ENCODE results near the gene SCAMP4. TPM values are rescaled to one million over a fixed set of nuclear protein-coding genes. Genes with fewer than 3 reads are reported as not detected.
A peak's percentile ranks its signal among the peaks of the same experiment; 100 is the strongest.

Gene SCAMP4
- total RNA-seq, 1 donor = 70.6 TPM

GRCh38 chr19:1929021-1929742, 24.0 kb downstream of the SCAMP4 start:
- Histone ChIP-seq H2AFZ (ENCODE audit: low read length) (peak overlapping the region; percentile 65), H3K4me3 (ENCODE audit: insufficient read depth, low read length) (peak overlapping the region; percentile 66), H3K9me3 (ENCODE audit: low read depth, low read length) (no peaks in the 10 kb centered on the region), H3K4me2 (ENCODE audit: insufficient read depth, low read length) (peak overlapping the region; percentile 88), H4K20me1 (ENCODE audit: insufficient read depth, low read length) (no peaks in the 10 kb centered on the region), H3K79me2 (ENCODE audit: insufficient read depth, low read length) (no peaks in the 10 kb centered on the region), H3K27me3 (ENCODE audit: insufficient read depth, low read length) (no peaks in the 10 kb centered on the region), H3K27ac (ENCODE audit: low read depth, low read length) (no peak overlapping the region), H3K4me1 (ENCODE audit: insufficient read depth, low read length) (peaks cover 9% of the 10 kb centered on the region), H3K36me3 (ENCODE audit: insufficient read depth, low read length) (peaks cover 4% of the 10 kb centered on the region)
- TF ChIP-seq CTCF (IDR thresholded peaks at IDR 0.05; ENCODE audit: extremely low read depth, low read depth, low read length) = peak; percentile 75
- peak; percentile 98 for DNase-seq (ENCODE audit: insufficient read length, low spot score, missing footprints)

GRCh38 chr19:1931445-1931844, 26.2 kb downstream of the SCAMP4 start:
- H3K36me3 ChIP-seq (ENCODE audit: insufficient read depth, low read length) = no peaks in the 10 kb centered on the region
- H3K9me3 ChIP-seq (ENCODE audit: low read depth, low read length) = no peaks in the 10 kb centered on the region
- no peaks in the 10 kb centered on the region for H3K27me3 ChIP-seq (ENCODE audit: insufficient read depth, low read length)
- peaks cover 9% of the 10 kb centered on the region for H3K4me1 ChIP-seq (ENCODE audit: insufficient read depth, low read length)
- no peak overlapping the region for H3K27ac ChIP-seq (ENCODE audit: low read depth, low read length)
- no peak for TF ChIP-seq CTCF (IDR thresholded peaks at IDR 0.05; ENCODE audit: extremely low read depth, low read depth, low read length)
- no peak overlapping the region for H3K4me2 ChIP-seq (ENCODE audit: insufficient read depth, low read length)
- DNase-seq (ENCODE audit: insufficient read length, low spot score, missing footprints) = no peak
- H4K20me1 ChIP-seq (ENCODE audit: insufficient read depth, low read length) = no peaks in the 10 kb centered on the region
- H2AFZ ChIP-seq (ENCODE audit: low read length) = no peak overlapping the region
- no peaks in the 10 kb centered on the region for H3K79me2 ChIP-seq (ENCODE audit: insufficient read depth, low read length)
- H3K4me3 ChIP-seq (ENCODE audit: insufficient read depth, low read length) = no peak overlapping the region

DNA sequence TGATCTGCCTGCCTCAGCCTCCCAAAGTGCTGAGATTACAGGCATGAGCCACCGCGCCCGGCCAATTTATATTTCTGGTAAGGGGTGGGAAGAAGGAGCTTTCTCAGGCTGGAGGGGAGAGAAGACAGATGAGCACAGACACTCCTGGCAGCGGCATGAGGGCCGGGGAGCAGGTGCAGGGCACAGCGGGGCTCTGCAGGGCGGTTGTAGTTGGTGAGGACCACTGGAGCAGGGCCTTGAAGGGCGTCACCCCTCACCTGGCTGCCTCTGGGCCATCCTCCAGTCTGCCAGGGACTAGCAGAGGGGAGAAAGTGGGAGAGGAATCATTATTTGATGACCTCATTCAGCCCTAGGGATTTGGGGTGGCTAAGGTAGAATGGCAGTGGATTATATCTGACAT, 27.2 kb downstream of the SCAMP4 start:
- H2AFZ ChIP-seq (ENCODE audit: low read length) = no peak overlapping the region
- DNase-seq (ENCODE audit: insufficient read length, low spot score, missing footprints) = no peak

More for the DNA sequence above, 27.2 kb downstream of the SCAMP4 start:
- Histone ChIP-seq H3K79me2 (ENCODE audit: insufficient read depth, low read length) (no peaks in the 10 kb centered on the region), H4K20me1 (ENCODE audit: insufficient read depth, low read length) (no peaks in the 10 kb centered on the region), H3K4me2 (ENCODE audit: insufficient read depth, low read length) (no peak overlapping the region), H3K4me1 (ENCODE audit: insufficient read depth, low read length) (peaks cover 9% of the 10 kb centered on the region), H3K9me3 (ENCODE audit: low read depth, low read length) (no peaks in the 10 kb centered on the region), H3K27ac (ENCODE audit: low read depth, low read length) (no peak overlapping the region), H3K36me3 (ENCODE audit: insufficient read depth, low read length) (no peaks in the 10 kb centered on the region), H3K27me3 (ENCODE audit: insufficient read depth, low read length) (no peaks in the 10 kb centered on the region), H3K4me3 (ENCODE audit: insufficient read depth, low read length) (no peak overlapping the region)
- no peak for TF ChIP-seq CTCF (IDR thresholded peaks at IDR 0.05; ENCODE audit: extremely low read depth, low read depth, low read length)
